Ovary (tissue), 3 donors: ENCODE data around the gene TIRAP.

Experiments
- CTCF ChIP-seq, 3 donors: fragments of 450-650 bp in 2 of 3; fragments of 200-600 bp in 1 of 3; IDR thresholded peaks; one replicate each; pipeline versions ENCODE4 v1.5.1 to v1.8.0; 2016 to 2022; ENCODE audit warnings: antibody characterized with exemption in 3 of 3, mild to moderate bottlenecking in 1 of 3
- EP300 ChIP-seq: sonication (generic); formaldehyde crosslinking; IDR thresholded peaks from one replicate; pipeline ENCODE4 v1.6.1; 2017; ENCODE audit warnings: antibody characterized with exemption
- POLR2A ChIP-seq: fragments of 450-650 bp; IDR thresholded peaks from one replicate; pipeline ENCODE4 v1.6.1; 2017; ENCODE audit warnings: antibody characterized with exemption, mild to moderate bottlenecking, moderate library complexity
- donor health status: DM: no; HTN: no; CAD: no.

GRCh38 chr11:126257764-126258163, 25.1 kb upstream of the TIRAP start:
- TF ChIP-seq EP300 (no peak), CTCF (IDR thresholded peaks at IDR 0.05) (no peak), POLR2A (no peak)
